Stimulated activated CD8-positive, alpha-beta memory T cell treated with anti-CD3 and anti-CD28 coated beads, Interleukin-12 subunit alpha, Interleukin-12 subunit beta, amount 100 ng/mL, for 1 hour (primary cell): Measurements from ENCODE around the gene CEP128.
"Not testable (repeated sequence)": the region's sequence is repeated elsewhere in the genome, so short reads cannot be mapped to it uniquely, and the experiment has no call there.

Experiments
- DNase-seq: peaks from one replicate; pipeline ENCODE4 v3.0.0-alpha.2; 2020; ENCODE audit warnings: low read depth

CEP128 gene

GRCh38 chr14:80953211-80953610 lies 11.7 kb upstream of the CEP128 start:
- not testable (repeated sequence) for DNase-seq

GRCh38 chr14:80951491-80951890 lies 10.0 kb upstream of the CEP128 start:
- no peak for DNase-seq

- DNase-seq = no peak
These were observed 6.8 kb upstream of the CEP128 start for GRCh38 chr14:80948291-80948690.

DNA sequence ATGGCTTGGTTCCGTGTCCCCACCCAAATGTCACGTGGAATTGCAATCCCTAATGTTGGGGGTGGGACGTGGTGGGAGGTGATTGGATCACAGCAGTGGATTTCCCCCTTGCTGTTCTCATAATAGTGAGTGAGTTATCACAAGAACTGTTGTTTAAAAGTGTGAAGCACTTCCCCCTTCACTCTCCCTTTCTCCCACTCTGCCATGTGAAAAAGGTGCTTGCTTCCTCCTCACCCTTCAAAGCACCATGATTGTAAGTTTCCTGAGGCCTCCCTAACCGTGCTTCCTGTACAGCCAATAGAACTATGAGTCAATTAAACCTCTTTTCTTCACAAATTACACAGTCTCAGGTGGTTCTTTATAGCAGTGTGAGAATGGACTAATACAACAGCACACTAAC lies 5.3 kb upstream of the CEP128 start:
- no peak for DNase-seq

GRCh38 chr14:80946187-80946586 lies 4.6 kb upstream of the CEP128 start:
- DNase-seq = no peak

GRCh38 chr14:80944861-80945617 lies 3.5 kb upstream of the CEP128 start:
- DNase-seq = no peak

DNA sequence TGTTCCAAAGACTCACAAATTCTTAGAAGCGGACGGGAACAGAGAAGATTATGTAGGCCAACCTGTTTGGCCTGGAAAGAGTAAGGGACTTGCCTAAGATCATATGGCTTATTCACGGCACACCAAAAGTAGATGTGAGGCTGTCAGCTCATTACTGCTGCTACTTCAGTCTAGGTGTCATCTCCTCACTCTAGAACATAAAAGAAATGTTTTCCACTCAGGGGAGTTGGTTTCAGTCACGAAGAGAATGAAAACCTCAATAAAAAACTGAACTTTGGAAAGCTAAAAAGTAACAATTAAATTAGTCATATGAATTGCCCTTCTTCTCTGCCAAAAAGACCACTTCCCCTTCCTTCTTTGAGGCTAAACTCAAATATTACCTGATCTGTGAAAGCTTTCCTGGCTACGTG lies 658 bp upstream of the CEP128 start:
- DNase-seq = no peak

GRCh38 chr14:80940146-80940545 lies 1.4 kb downstream of the CEP128 start:
- no peak for DNase-seq

DNA sequence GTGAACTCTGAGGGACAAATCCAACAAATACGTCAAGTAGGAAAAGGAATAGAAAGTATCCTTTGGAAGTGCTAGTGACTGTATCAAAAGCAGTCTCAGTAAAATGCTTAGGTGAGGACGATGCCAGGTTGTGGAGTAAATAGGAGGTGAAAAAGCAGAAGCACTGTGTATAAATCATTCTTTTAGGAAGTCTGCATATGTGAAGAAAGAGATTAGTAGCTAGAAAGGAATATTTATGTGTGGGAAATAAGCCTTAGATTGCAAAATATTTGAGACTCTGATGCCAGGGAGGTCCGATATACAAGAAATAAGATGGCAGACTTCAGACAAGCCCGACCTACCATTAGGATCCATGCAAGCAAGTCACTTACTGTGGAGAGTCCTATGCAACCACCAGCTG lies 7.9 kb downstream of the CEP128 start:
- no peak for DNase-seq

DNA sequence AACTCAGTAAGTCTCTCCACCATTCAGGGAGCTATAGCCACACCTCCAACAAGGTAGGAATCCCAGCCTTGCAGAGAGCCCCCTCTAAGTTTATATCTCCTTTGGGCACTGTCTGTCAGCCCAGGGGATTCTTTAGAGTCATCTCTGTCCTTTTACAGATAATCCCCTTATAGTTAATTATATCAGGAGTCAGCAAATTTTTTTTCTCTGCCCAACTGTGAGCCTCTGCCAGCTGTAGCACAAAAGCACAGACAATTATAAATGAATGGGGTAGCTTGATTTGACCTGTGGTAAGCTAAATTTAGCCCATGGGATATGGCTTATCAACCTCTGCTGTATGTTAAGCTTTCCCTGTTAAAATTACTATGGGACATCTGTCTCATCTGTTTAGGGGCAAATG lies 8.3 kb downstream of the CEP128 start:
- DNase-seq = no peak

GRCh38 chr14:80930836-80931389 lies 10.6 kb downstream of the CEP128 start:
- DNase-seq = no peak

- no peak for DNase-seq
These were observed 11.4 kb downstream of the CEP128 start for GRCh38 chr14:80930095-80930494.

DNA sequence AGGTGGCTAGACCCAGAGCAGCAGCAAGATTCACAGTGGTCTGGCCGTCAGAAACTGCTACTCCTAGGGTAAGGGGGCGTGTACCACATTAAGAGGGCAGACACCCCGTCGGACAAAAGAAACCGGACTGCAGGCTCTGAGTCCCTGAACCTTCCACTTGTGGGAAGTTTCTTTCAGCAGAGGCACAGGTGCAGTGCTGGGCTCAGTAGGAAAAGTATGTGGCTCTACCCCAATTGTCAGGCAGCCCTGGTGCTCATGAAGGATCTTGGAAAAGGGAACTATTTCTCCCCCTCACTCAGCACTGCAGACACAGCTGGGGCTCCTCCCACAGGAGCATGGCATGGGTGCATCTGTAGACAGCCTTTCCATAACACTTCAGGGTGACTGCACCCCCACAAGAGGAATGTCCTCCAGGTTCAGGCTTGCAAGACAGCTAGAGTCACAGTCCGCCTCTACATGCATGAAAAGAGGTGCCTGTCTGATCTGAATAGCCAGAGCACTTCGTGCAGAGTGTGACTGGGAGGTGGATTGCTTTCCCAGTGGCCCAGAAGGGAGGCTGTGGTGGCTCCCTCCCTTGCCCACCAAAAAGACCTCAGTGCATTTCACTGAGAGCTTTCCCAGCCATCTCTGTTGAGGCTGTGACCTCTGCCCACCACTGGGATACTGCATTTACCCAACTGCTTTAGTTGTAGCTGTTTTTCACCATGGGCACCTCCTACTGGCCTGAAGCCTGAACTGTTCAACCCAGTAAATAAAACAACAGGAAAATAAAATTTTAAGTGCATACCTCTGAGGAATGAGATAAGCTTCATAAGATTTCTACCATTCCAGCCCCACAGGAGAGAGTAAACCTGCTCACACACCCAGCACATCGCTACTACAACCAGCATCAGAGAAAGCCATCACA lies 14.2 kb downstream of the CEP128 start:
- no peak for DNase-seq

GRCh38 chr14:80926397-80927082 lies 15.0 kb downstream of the CEP128 start:
- no peak for DNase-seq

DNA sequence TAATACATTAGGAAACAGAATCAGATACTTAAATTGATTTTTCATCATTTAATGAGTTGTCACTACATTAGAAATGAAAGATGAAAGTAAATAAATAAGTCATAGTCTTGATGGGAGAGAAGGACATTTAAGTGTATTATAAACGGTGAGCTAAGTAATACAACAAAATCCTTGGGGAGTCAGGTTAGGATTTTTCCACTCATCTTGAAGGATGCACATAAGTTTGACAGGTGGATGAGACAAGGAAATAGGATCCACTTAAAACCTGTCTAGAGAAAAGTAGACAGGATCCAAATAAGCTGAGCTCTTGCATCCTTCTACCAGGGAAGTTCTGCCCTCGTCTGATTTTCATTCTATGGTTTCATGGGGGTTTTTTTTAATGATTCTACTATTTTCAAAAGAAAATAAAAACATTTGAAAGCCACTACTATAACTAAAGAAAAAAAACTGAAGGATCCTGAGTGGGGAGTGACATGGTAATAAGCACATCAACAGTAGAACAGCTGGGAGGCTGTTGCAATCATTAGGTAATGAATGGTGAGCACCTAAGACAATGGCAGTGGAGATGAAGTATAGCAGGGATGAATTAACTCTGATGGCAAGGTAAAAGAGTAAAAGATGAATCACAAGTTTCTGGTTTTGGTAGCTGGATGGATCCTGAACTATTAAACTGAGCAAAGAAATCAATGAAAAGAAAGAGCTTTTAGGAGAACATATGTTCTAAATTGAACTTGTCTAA lies 17.0 kb downstream of the CEP128 start:
- DNase-seq = no peak

- no peak for DNase-seq
These were observed 18.2 kb downstream of the CEP128 start for GRCh38 chr14:80923368-80923767.

DNA sequence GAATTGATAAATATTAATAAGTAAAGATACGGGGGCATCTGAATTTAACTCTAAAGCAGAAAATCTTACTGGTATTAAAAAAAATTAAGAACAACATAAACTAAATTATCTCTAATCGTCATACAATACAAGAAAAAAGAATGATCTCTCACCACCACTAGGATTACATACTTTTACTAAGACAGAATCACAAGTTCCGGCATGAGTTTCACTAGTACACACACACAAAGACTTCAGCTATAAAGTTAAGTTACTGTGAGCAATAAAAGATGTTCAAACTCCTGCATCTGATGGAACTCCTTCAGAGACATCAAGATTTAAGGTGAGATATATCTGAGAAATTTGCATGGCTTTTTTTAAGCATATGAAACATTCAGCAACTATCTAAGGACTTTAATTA lies 21.9 kb downstream of the CEP128 start:
- no peak for DNase-seq

GRCh38 chr14:80912013-80912412 lies 29.5 kb downstream of the CEP128 start:
- DNase-seq = not testable (repeated sequence)

GRCh38 chr14:80906946-80907345 lies 34.6 kb downstream of the CEP128 start:
- no peak for DNase-seq

DNA sequence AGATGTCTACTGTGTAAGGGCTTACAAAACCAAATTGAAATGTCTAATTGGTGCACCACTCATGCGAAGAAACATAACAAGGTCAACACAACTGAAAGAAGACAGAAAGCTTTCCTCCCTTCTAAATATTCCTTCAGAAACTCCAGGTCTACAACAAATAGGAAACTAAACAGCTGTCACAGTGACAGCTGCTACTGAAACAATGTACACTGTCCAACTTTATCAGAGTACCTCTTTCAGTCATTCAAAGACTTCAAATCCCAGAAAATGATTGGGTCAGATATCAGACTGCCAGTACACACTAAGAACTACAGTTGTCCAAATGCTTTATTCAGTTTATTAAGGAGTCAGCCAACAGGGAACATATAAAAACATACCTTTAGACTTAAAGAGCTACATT lies 35.2 kb downstream of the CEP128 start:
- no peak for DNase-seq

DNA sequence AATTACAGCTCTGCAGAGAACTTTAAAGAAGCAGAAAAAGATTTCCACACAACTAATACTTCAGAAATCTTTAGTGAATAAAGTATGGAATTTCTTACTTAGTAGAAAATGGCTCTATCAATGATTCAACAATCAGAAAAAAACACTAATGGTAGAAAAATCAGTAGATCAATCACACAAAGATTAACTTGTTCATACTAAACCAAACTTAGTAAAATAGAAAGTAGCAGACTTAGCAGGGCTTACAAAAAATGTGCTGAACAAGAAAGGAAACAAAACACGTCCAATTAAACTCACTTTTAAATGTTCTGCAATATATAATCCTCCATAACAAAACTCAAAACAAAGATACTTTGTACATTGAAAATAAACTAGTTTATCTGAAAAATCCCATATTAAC lies 38.9 kb downstream of the CEP128 start:
- no peak for DNase-seq

GRCh38 chr14:80901822-80902221 lies 39.7 kb downstream of the CEP128 start:
- DNase-seq = no peak
